ENCODE results near the gene NR2E1.

The NR2E1 gene

GRCh38 chr6:108119769-108120141 lies 46.1 kb upstream of the NR2E1 start:
- TF ChIP-seq CTCF (IDR thresholded peaks at IDR 0.05; ENCODE audit: insufficient read depth, low read depth, low read length, missing control alignments) = no peak
- H3K4me3 ChIP-seq (ENCODE audit: low read depth, low read length) = no peak overlapping the region
- DNase-seq (ENCODE audit: low read depth) = no peak

- no peak for TF ChIP-seq CTCF (IDR thresholded peaks at IDR 0.05; ENCODE audit: insufficient read depth, low read depth, low read length, missing control alignments)
- H3K4me3 ChIP-seq (ENCODE audit: low read depth, low read length) = no peak overlapping the region
- DNase-seq (ENCODE audit: low read depth) = no peak
These were observed 45.5 kb upstream of the NR2E1 start for GRCh38 chr6:108120311-108120710.

- H3K4me3 ChIP-seq (ENCODE audit: low read depth, low read length) = no peak overlapping the region
- TF ChIP-seq CTCF (IDR thresholded peaks at IDR 0.05; ENCODE audit: insufficient read depth, low read depth, low read length, missing control alignments) = no peak
These were observed 44.2 kb upstream of the NR2E1 start for GRCh38 chr6:108121612-108122011.

GRCh38 chr6:108123481-108123929 lies 42.3 kb upstream of the NR2E1 start:
- no peak for DNase-seq (ENCODE audit: low read depth)
- TF ChIP-seq CTCF (IDR thresholded peaks at IDR 0.05; ENCODE audit: insufficient read depth, low read depth, low read length, missing control alignments) = no peak
- no peak overlapping the region for H3K4me3 ChIP-seq (ENCODE audit: low read depth, low read length)

More at GRCh38 chr6:108121612-108122011, 44.2 kb upstream of the NR2E1 start:
- no peak for DNase-seq (ENCODE audit: low read depth)

GRCh38 chr6:108123946-108124345 lies 41.9 kb upstream of the NR2E1 start:
- no peak for DNase-seq (ENCODE audit: low read depth)
- no peak overlapping the region for H3K4me3 ChIP-seq (ENCODE audit: low read depth, low read length)
- no peak for TF ChIP-seq CTCF (IDR thresholded peaks at IDR 0.05; ENCODE audit: insufficient read depth, low read depth, low read length, missing control alignments)

- TF ChIP-seq CTCF (IDR thresholded peaks at IDR 0.05; ENCODE audit: insufficient read depth, low read depth, low read length, missing control alignments) = no peak
- DNase-seq (ENCODE audit: low read depth) = no peak
- no peak overlapping the region for H3K4me3 ChIP-seq (ENCODE audit: low read depth, low read length)
These were observed 38.8 kb upstream of the NR2E1 start for GRCh38 chr6:108127056-108127455.

- TF ChIP-seq CTCF (IDR thresholded peaks at IDR 0.05; ENCODE audit: insufficient read depth, low read depth, low read length, missing control alignments) = no peak
- H3K4me3 ChIP-seq (ENCODE audit: low read depth, low read length) = no peak overlapping the region
- no peak for DNase-seq (ENCODE audit: low read depth)
These were observed 38.0 kb upstream of the NR2E1 start for GRCh38 chr6:108127826-108128225.

Data from GM12865 (cell line).